ENCODE data around the gene MAP3K6.

- TF ChIP-seq CTCF (IDR thresholded peaks at IDR 0.05) (no peak), POLR2A (IDR thresholded peaks at IDR 0.05) (no peak), EP300 (IDR thresholded peaks at IDR 0.05) (no peak), POLR2AphosphoS5 (IDR thresholded peaks at IDR 0.05) (no peak)
These were observed 33.0 kb downstream of the MAP3K6 start for GRCh38 chr1:27333717-27334279.
